ENCODE measurements around the gene ZNF560.

- no peak for TF ChIP-seq CTCF (IDR thresholded peaks at IDR 0.05 in 8 of 11, conservative IDR thresholded peaks at IDR 0.05 in 3 of 11)
- no peak for TF ChIP-seq POLR2A (IDR thresholded peaks at IDR 0.05)
Observed at GRCh38 chr19:9436358-9436757, 62.1 kb downstream of the ZNF560 start.
